Upper lobe of left lung (tissue), 4 donors: ENCODE results near the gene RNF222.

ENCODE experiments used
- POLR2A ChIP-seq, 4 donors: fragments of 450-650 bp; IDR thresholded peaks; one replicate each; pipeline ENCODE4 v1.5.1; 2016 to 2017; ENCODE audit warnings: antibody characterized with exemption in 4 of 4, mild to moderate bottlenecking in 2 of 4
- POLR2AphosphoS5 ChIP-seq, 2 donors: sonication (generic); formaldehyde crosslinking; IDR thresholded peaks; one replicate each; pipeline ENCODE4 v1.5.1; 2017; ENCODE audit warnings: antibody characterized with exemption in 2 of 2
- TF ChIP-seq, protein P1 (sequence below), 6 experiments: fragments of 450-650 bp in 4 of 6; fragments of 200-600 bp in 2 of 6; sonication (generic) in 2 of 6; IDR thresholded peaks; one replicate each; pipeline ENCODE4 v1.5.1; 2016 to 2019; ENCODE audit warnings: antibody characterized with exemption in 6 of 6

DNA sequence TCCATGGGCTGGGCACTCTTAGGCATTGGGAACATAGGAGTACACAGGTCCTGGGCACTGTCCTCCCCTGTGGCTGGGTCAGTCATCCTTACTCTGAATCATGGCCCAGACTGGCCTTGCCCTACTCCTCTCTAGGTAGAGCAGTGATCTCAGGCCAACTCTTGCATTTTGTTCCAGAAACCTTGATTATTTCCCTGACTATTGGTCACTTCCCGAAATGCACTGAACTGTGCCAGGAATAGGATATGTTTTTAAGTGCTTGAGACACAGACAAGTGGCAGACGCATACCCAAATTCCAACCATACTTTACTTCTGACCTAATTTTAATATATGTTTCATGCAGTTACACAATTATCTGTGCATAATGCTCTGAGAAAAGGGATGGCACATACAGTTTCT is 31.4 kb downstream of the RNF222 start:
- TF ChIP-seq, protein P1, sequence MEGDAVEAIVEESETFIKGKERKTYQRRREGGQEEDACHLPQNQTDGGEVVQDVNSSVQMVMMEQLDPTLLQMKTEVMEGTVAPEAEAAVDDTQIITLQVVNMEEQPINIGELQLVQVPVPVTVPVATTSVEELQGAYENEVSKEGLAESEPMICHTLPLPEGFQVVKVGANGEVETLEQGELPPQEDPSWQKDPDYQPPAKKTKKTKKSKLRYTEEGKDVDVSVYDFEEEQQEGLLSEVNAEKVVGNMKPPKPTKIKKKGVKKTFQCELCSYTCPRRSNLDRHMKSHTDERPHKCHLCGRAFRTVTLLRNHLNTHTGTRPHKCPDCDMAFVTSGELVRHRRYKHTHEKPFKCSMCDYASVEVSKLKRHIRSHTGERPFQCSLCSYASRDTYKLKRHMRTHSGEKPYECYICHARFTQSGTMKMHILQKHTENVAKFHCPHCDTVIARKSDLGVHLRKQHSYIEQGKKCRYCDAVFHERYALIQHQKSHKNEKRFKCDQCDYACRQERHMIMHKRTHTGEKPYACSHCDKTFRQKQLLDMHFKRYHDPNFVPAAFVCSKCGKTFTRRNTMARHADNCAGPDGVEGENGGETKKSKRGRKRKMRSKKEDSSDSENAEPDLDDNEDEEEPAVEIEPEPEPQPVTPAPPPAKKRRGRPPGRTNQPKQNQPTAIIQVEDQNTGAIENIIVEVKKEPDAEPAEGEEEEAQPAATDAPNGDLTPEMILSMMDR (IDR thresholded peaks at IDR 0.05) = no peak
- TF ChIP-seq POLR2AphosphoS5 (IDR thresholded peaks at IDR 0.05) (peak in 1 of 2 donors; percentile 59), POLR2A (IDR thresholded peaks at IDR 0.05) (no peak)
